Measurements from ENCODE around the gene SEMA3A.
"Not testable (repeated sequence)": the region's sequence is repeated elsewhere in the genome, so short reads cannot be mapped to it uniquely, and the experiment has no call there.

Gene SEMA3A

DNA sequence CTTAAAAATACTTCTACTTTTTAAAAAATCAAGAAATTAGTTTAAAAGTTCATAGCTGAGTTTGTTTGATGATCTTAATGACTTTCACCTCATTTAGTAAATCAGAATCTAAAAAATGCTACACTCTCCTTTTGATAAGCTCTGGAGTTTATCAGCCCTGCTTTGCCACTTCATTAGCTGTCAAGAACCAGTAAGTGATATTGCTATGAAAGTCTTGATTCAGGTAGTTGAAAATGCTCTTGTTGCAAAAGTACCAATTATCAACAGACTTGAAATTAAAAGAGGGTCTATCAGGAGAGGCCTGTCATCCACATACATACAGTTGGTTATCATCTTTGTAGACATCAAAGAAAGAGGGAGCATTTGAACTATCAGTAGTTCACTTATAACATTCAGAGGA, 41.6 kb downstream of the SEMA3A start:
- no peak for DNase-seq (ENCODE audit: low read depth)

DNA sequence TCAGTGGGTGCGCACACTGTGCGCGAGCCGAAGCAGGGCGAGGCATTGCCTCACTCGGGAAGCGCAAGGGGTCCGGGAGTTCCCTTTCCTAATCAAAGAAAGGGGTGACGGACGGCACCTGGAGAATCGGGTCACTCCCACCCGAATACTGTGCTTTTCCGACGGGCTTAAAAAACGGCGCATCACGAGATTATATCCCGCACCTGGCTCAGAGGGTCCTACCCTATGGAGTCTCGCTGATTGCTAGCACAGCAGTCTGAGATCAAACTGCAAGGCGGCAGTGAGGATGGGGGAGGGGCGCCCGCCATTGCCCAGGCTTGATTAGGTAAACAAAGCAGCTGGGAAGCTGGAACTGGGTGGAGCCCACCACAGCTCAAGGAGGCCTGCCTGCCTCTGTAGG, 44.2 kb downstream of the SEMA3A start:
- not testable (repeated sequence) for DNase-seq (ENCODE audit: low read depth)

DNA sequence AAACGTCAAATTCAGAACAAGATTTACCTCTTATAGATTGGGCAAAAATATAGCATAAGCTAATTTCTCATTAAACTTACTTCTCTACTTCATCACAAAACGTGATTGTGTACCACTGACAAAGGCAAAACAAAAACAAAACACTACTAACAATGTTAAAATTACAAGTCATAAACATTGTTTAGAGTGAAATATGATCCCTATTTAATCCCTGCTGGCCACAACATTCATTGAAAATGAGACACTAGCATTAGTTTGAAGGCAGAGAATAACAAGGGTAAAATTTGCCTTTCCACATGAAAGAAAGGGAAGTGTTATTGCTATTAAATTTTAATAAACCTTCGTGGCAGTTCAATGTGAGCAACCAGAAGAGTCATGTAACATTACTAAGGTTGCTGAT, 45.0 kb downstream of the SEMA3A start:
- DNase-seq (ENCODE audit: low read depth) = no peak

DNA sequence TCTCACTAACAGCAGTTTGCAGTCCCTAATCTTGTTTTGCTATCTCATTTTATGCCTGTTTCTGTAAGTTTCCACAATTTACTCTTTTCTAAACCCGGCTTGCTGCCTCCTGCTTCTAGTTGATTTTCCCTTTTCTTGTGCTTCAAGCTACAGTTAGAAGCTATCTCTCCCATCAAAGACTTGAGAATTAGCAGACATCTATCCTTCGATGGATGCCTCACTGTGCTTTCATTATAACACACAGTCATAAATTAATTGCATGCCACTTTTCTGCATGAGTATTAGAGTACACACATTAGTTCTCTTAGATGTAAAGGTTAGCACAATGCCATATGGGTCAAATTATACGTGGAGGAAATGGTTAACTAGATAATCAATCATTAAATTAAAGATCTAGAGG, 48.7 kb downstream of the SEMA3A start:
- DNase-seq (ENCODE audit: low read depth) = no peak

DNA sequence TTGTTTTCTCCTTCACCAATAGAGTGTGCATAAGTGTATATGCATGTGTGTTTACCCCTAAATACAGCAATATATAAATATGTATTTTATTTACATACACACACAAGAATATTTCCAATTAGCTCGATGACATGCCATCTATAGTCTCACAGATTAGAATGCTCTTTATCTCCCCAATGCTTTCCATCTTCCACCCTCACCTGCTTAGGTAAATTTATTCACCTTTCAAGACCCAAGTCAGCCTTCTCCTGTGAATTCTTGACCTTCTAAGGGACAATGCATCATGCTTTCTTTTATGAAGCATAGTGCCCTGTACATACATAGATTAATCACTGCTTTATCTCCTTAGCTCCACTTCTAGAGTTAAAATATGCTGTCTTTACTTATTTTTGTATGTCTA, 49.7 kb downstream of the SEMA3A start:
- DNase-seq (ENCODE audit: low read depth) = no peak

DNA sequence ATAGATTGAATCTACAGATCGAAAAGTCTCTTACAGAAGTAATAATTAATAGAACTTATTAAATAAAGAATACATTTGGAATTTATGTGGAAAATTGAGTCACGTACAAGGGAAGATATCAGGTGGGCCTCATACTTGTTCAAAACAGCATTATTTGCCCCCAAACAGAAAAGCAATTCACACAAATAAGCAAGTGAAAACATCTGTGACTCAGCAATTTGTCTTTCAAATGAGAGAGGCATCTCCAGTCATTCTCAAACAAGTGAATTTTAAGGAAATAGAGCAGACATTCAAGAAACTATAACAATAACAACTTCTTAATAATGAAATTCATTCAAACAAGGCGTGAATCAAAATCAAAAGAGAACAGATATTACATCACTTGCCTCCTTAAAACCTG, 50.1 kb downstream of the SEMA3A start:
- DNase-seq (ENCODE audit: low read depth) = no peak

DNA sequence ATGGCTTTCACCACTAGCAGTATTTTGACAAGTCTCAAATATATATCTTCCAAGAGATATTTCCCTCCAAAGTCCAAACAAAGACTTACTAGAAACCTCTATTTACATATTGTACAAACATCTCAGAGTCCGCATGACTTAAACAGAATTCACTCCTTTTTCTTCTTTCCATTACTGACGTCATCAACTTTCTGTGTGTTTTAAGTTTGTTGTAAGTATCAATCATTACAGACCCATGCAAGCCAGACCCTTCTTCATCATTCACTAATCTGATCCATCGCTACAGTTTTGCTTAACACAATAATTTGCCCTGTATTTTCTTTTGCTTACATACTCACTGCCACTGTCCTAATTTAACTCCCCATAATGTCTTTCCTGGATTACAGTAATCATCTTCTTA, 51.9 kb downstream of the SEMA3A start:
- DNase-seq (ENCODE audit: low read depth) = no peak

DNA sequence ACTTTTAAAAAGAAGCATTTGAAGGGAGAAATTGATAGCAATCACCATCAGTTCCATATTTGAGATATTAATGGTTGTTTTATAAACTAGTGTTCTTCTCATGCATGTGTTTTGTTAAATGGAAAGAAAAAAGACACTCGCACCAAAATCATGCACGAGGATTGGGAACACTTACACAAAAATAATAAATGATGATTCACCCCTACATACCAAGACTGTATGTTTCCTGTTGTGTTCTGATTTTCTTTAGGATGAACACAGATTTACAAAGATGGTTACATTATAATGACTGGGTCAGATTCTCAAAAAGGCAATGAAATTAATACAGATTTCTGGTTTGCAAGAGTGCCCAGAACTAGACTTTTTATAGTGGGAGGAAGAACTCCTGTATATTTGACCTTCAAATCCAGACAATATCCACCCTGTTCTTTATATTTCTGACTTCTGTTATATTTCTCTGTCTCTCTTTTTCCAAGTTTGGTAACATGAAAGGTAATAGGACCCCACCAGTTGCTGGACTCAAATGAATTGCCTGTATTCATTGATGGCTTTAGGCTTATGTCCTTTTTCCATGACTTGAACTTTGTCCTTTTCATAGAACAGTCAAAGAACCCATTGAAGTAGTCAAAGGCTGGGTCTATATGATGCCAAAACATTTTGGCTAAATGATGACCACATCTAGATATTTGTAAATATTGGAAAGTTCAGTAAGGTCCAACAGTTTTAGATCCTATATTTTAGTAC, 54.4 kb downstream of the SEMA3A start:
- no peak for DNase-seq (ENCODE audit: low read depth)

DNA sequence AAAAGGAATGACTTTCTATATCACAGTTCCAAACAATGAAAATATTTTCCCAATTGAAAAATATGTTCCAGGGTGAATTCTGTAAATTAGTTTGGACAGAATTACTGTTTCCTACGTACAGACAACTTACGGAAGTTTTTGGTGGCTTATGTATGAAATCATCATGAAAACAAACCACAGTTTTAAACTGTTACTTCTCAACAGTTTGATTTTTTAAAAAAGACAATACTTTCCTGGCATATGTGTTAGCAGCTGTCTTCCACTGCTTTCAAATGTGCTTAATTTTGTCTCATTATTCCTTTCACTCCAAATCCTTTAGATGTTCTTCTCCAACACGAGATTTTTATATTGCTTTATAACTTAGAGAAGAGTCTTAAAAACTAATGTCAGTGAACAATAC, 56.2 kb downstream of the SEMA3A start:
- DNase-seq (ENCODE audit: low read depth) = no peak

DNA sequence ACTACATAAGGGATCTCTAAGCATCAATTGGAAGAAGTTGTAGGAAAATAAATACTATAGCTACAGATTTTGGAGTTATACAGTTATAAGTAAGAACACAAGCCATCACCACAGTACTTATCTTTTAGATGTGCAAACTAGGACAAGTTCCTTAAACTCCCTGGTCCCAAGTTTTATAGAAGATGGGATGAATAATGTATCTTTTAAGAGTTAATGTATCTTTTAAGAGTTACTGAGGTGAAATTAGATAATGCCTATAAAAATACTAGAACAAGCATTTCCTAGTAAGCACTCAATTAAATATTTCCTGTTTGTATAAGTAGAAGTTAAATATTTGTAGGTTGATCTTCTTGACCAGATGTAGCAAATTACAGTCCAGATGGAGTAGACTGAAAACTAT, 56.8 kb downstream of the SEMA3A start:
- DNase-seq (ENCODE audit: low read depth) = no peak

DNA sequence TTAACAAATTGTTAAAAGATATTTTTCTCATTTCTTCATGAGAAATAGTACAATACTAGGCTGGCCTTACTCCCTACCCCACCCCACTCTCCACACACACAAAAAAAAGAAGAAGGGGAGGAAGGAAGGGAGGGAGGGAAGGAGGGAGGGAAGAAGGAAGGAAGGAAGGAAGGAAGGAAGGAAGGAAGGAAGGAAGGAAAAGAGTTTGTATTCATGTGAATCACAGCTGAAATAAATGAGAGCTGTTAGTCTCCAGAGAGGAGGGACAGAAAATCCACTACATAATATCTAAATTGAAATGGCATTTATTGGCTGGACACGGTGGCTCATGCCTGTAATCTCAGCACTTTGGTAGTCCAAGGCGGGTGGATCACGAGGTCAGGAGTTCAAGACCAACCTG, 57.8 kb downstream of the SEMA3A start:
- DNase-seq (ENCODE audit: low read depth) = no peak

DNA sequence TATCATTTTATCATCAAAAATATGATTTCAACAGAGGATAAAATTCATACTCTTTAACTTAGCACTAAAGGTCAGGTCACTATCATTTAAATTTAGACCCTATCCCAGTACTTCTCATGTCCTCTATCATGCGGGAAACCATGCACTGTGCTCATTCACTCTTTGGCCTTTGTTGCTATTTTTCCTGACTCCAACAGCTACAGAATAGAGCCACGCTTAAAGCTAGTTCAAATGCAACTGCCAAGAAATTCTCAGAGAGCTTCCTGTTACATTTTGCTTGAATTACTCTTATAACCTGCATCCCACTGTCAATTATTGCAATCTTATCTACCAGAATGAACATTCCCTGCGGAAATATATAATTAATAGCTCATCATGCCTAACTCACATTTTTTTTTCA, 58.3 kb downstream of the SEMA3A start:
- DNase-seq (ENCODE audit: low read depth) = no peak

DNA sequence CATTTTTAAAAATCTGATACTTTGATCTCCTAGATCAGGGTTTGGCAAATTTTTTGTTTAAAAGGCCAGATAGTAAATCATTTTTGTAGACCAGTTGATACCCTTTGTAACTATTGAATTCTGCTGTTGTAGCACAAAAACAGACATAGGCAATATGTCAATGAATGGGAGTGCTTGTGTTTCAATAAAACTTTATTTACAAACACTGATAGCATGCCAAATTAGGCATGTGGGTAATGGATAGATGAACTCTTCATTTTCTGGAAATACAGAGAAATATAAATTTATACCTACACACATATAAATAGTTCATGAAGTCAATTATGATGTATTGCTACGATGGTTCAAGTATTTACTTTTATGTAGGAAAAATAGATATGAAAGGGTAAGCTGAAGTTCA, 60.4 kb downstream of the SEMA3A start:
- no peak for DNase-seq (ENCODE audit: low read depth)

DNA sequence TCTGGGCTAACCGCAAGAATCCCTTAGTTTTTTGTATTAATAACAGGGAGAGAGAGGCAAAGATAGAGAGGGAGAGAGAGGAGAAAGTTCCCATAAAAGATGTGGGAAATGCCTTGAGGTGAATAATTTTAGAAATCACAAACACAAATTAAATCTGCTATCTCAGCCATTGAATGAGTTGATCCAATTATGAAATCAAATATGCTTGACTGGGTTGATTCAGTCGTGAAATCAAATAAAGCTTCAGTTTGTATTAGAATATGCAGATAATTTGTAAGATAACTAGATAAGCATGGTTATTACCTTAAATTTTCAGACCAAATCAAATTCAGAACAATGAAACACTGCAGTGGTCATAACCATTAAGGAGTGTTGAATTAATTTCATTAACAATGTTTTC, 68.9 kb downstream of the SEMA3A start:
- DNase-seq (ENCODE audit: low read depth) = no peak

DNA sequence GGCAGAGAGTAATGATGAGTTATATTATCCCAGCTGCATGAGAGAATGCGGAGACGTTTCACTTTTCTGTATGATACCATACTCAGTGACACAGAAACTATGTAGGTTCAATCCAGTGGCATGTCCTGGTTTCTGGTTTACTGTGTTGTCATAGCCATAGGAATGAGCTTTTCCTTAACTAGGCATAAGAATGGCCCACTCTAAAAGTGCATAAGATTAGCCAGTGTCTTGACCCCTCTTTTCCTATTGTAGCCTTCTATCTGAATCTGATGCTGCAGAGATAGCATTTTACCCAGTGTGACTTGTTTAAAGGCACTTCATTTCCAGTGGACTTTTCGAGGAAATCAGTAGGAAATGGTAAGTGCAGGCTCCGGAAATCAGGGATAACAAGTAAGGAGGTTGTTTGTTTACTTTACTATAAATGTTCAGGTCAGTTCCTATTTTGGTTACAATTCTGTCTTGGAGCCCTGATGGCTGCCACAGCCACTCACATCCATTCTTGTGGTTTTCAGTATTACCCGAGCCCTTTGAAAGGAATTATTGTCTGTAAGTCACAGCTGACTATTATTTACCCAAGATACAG, 70.5 kb downstream of the SEMA3A start:
- no peak for DNase-seq (ENCODE audit: low read depth)

DNA sequence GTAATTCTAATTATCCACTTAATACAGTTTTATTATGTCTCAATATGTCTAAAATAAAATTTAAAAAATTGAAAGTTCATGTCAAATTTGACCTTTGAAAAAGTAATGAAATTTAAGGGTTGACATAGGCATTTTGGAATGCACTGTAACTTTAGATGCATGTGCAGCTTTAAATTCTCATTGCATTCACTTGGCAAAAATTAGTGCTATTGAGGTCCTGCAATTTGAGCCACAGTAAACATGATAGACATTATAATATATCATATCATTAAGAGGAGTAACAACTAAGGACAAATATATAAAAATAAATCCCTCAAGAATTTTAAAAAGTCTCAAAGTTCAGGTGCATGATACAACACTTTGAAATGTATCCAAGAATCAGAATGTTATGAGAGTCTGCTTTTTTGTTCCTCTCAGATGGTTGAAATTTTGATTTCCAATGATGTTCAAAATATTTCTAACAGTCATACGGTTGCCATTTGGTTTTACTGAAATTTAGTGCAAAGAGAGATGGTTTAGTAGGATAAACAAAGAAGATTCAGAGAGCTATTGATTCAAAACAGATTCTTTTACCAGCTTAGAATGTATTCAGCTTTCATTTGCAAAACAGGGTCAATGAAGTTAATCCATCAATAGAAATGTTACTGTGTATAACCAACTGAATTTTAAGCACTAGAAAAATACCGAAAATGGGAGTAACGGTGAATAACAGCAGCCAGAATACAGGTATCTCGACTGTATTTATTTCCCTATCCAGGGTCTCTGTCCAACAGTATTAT, 71.8 kb downstream of the SEMA3A start:
- DNase-seq (ENCODE audit: low read depth) = no peak

DNA sequence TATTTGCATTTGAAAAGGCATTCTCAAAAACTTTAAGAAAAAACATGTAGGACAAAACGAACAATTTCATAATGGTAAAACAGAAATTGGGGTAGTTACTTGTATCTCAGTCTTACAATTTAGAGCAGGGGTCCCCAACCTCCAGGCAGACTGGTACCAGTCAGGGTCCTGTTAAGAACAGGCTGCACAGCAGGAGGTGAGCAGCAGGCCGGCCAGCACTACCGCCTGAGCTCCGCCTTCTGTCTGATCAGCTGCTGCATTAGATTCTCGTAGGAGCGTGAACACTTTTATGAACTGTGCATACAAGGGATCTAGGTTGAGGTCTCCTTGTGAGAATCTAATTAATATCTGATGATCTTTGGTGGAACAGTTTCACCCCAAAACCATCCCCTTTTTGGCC, 77.3 kb downstream of the SEMA3A start:
- DNase-seq (ENCODE audit: low read depth) = no peak

DNA sequence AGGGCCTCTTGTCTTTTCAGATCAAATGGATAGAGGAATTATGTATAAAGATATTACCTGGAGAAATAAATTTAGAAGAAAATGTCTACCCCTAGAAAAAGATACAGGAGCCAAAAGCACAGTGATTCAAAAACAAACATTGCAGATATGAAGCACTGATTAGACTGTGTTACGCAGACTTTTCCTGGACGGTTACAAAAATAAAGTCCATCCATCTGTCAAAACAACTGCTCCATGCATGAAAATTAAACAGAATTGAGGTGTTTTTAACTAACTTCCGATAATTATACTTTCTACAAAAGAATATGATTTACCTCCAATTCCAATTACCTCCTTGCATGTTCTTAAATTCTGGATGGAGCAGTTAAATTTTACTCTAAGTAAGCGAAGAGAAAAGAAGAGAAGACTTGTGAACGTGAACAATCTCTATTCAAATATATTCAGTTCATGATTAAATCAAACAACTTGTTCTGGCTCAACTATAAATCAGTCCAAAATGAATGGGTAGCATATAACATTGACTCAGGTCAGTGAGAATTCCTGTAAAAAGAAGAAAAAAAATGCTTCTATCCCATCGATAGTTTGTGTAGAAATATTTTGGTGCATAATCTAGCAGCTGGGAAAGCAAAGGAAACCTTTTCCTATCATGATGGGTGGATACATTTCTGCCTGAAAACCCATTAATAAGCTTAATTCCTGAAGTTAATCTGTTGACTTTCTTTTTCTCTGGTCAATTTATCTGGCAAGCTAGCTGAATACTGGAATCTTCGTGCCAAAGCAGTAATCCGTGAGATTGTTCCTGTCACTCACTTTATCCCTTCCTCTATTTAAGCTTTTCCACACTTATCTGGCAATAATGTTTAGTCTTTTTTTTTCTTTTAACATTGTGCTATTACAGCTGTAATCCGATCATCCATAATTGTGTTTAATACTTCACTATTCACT, 80.4 kb downstream of the SEMA3A start:
- DNase-seq (ENCODE audit: low read depth) = no peak

DNA sequence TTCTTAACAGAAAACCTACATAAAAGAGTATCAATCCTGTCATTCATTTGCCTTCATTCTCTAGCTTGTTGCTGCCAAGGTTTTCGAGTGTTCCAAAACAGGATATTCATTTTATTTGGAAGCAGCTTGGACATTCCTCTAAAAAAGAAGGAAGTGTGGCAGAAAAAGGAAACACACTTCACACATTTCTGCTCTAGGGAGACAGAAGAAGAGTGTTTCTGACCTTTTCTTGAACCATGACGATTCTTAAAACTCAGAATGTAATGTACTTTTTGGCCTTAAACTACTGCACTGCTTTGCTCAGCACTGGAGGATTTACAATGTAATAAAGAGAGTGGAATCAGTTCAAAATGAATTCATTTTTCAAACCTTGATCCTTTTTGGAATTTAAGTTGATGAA, 81.3 kb downstream of the SEMA3A start:
- no peak for DNase-seq (ENCODE audit: low read depth)

DNA sequence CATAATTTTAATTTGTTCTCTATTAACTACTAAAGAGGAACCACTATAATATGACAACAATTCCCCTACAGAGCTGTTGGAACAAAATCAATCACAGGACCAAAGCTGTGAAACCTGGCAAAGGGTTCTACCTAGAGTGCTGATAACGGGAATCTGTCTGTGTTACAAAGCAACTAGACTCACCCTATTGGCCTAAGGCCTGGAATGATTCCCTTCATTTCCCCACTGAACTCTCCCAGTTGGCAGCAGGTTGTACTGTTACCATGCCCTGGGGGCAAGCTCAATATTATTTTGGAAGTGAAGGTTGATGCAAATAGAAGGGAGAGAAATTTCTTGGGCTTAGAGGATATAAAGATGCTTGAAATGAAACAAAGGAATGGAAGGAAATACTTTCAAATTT, 81.8 kb downstream of the SEMA3A start:
- no peak for DNase-seq (ENCODE audit: low read depth)

DNA sequence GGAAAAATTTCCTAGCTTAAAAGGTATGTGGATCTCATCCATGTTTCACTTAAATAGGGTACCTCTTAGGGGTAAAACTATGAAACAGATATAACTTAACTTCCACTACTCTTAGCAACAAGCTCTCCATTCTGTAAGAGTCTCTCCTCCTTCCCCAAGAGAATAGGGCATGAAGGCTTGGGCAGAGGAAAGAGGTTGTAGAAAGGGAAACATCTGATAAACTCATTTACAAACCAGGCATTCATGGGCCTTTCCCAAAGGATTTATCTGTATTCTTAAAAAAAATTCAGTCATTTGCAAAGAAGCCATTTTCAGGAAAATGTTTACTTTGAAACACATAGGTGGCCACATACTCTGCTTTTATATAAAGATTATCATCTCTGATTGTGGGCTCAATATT, 82.7 kb downstream of the SEMA3A start:
- DNase-seq (ENCODE audit: low read depth) = no peak

DNA sequence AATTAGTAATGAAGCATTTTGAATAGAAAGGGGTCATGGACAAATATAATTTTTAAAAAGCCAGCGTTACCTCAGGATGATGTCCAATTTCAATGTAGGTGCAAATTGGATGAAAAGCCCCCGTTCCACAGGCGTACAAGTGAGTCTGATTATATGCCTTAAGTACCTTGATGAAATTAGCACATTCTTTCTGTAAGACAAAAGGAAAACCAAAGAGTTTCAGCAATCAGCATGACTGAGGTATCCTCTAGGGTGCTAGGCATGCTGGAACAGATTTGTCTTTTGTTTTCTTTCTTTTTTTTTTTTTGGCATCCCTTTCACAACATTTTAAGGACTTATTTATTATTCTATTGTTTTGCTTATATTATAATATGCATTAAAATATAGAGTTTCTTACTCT, 84.2 kb downstream of the SEMA3A start:
- DNase-seq (ENCODE audit: low read depth) = no peak

All from T follicular helper cell (primary cell).